ENCODE results near the gene EPHA3. TPM values are rescaled to one million over a fixed set of nuclear protein-coding genes. Genes with fewer than 3 reads are reported as not detected.

The EPHA3 gene
- total and polyA plus RNA-seq, 9 of the 15 experiments (the other 6 are each of a cell fraction or from before 2014, with no cell fraction given), result not detected

GRCh38 chr3:89217148-89217685 is 109.8 kb downstream of the EPHA3 start:
- H3K27me3 ChIP-seq (ENCODE audit: control insufficient read depth in 2 of 2, insufficient read depth in 2 of 2, low read length in 2 of 2), result no peaks in the 10 kb centered on the region
- BruUV-seq (replicated peaks), result no TSS peak
- FAIRE-seq (no peak), ATAC-seq (no peak), DNase-seq (ENCODE audit: extremely low read depth in 1 of 4, low spot score in 3 of 4) (no peak)
- H3K9me3 ChIP-seq (replicated peaks; ENCODE audit: control insufficient read depth, insufficient read depth, low read depth, low read length), result no peaks in the 10 kb centered on the region
- no peaks in the 10 kb centered on the region for H4K20me1 ChIP-seq (replicated peaks; ENCODE audit: control insufficient read depth, insufficient read depth, low read length)
- H3K79me2 ChIP-seq (ENCODE audit: control insufficient read depth, insufficient read depth, low read length), result no peaks in the 10 kb centered on the region
- in situ Hi-C loops (cut with MboI) (no loop called here), intact Hi-C loops (cut with micrococcal nuclease) (no loop called here)
- H3K4me2 ChIP-seq (ENCODE audit: insufficient read depth, low read length), result no peak overlapping the region
- H3K9ac ChIP-seq (ENCODE audit: insufficient read depth in 1 of 2, low read depth in 2 of 2, low read length in 2 of 2), result no peak overlapping the region
- H3K9me1 ChIP-seq (ENCODE audit: control insufficient read depth, insufficient read depth, low read length), result no peaks in the 10 kb centered on the region
- no peak overlapping the region for H3K27ac ChIP-seq (ENCODE audit: extremely low read depth, low read depth, low read length)
- H2AFZ ChIP-seq (ENCODE audit: low read depth, low read length), result no peak overlapping the region
- WGBS (ENCODE audit: insufficient coverage, low coverage, missing lambda C conversion rate), result 0% methylated on average over 6 of the region's 6 CpGs
- no peaks in the 10 kb centered on the region for H3K36me3 ChIP-seq (ENCODE audit: control insufficient read depth, insufficient read depth, low read length)
- POLR2A ChIA-PET, result no interaction called here
- no peaks in the 10 kb centered on the region for H3K4me1 ChIP-seq (replicated peaks in 1 of 2; ENCODE audit: control insufficient read depth in 2 of 2, insufficient read depth in 2 of 2, low read length in 2 of 2)
- H3K4me3 ChIP-seq, result no peak overlapping the region
- CTCF ChIA-PET (ENCODE audit: low intra/inter-chr PET ratio), result no interaction called here
- TF ChIP-seq ZNF668 (CRISPR knock-in tag; IDR thresholded peaks at IDR 0.05), result no peak
- no peak for TF ChIP-seq HDGF (IDR thresholded peaks at IDR 0.05)
- no peak for TF ChIP-seq NEUROD1 (IDR thresholded peaks at IDR 0.05; ENCODE audit: borderline replicate concordance, low read depth, low read length, partially characterized antibody)
- no peak for TF ChIP-seq ZNF707 (CRISPR knock-in tag; conservative IDR thresholded peaks at IDR 0.05)
- TF ChIP-seq ZNF12 (CRISPR knock-in tag; IDR thresholded peaks at IDR 0.05), result no peak
- TF ChIP-seq ZNF354B (CRISPR knock-in tag; IDR thresholded peaks at IDR 0.05), result no peak
- no peak for TF ChIP-seq BMI1 (IDR thresholded peaks at IDR 0.05; ENCODE audit: low read length)
- TF ChIP-seq MYNN (IDR thresholded peaks at IDR 0.05), result no peak
- TF ChIP-seq MYNN (CRISPR knock-in tag; IDR thresholded peaks at IDR 0.05), result no peak
- TF ChIP-seq SRSF1 (IDR thresholded peaks at IDR 0.05; ENCODE audit: low read depth, low read length), result no peak

Measured in K562 (cell line).